Stimulated activated CD8-positive, alpha-beta memory T cell treated with anti-CD3 and anti-CD28 coated beads, Interleukin-2, amount 100 ng/mL, for 48 hours (primary cell): ENCODE results near the gene DDX17.
A peak's percentile ranks its signal among the peaks of the same experiment; 100 is the strongest.

ENCODE experiments used
- DNase-seq, 2 donors: peaks; one replicate each; pipeline ENCODE4 v3.0.0-alpha.2; 2020; ENCODE audit warnings: low read depth in 2 of 2

Gene DDX17

DNA sequence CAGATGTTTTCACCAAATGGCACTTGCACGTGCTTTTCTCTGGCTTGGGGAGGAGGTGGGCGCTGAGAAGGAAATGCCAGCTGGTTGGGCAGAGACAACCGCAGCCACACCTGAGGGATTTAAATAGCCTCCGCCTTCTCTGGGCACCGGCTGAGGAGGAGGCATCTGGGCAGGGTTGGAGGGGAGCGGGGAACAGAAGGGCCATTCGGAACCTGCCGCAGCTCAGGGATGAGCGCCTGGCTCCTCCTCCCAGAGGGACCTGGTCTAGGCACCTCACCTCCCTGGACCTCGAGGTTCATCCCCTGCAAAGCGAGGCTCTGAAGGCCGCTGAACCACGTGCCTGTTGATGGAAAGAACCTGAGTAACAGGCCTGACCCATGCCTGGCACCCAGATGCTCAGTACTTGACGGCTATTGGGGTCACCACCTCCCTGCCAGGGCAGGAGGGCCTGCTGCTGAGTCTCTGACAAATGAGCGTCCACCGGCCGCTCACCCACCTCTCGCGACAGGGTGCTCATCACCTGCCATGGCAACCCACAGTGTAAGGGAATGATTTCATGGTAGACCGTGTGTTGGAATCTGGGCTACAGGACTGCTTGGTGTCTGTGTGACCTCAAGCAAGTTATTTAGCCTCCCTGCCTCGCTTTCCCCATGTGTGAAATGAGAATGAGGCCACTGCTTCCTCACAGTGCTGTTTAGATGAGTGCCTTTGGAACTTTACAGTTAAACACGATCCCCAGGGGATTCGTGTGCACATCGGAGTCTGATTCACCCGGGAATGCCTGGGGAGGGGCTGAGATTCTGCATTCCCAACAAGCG, 40.2 kb downstream of the DDX17 start:
- DNase-seq, result no peak

DNA sequence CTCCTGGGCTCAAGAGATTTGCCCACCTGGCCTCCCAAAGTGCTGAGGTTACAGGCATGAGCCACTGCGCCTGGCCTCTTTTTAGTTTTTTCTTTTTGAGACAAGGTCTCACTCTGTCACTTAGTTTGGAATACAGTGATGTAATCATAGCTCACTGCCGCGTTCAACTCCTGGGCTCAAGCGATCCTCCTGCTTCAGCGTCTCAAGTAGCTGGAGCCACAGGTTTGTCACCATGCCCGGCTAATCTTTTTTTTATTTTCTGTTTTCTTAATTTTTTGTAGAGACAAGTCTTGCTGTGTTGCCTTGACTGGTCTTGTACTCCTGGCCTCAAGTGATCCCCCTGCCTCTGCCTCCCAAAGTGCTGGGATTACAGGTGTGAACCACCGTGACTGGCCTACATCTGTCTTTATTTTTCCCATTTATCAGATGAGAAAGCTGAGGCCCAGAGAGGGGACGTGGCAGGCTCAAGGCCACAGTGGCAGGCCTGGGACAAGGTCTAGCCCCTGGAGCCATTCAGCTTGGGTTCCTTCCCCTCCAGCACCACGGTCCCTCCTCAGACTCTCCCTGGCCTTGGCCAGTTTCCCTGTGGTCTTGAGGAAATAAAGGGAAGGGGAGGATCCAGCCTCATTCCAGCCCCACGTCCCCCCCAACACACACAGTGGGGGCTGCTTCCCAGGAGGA, 41.0 kb downstream of the DDX17 start:
- no peak for DNase-seq

DNA sequence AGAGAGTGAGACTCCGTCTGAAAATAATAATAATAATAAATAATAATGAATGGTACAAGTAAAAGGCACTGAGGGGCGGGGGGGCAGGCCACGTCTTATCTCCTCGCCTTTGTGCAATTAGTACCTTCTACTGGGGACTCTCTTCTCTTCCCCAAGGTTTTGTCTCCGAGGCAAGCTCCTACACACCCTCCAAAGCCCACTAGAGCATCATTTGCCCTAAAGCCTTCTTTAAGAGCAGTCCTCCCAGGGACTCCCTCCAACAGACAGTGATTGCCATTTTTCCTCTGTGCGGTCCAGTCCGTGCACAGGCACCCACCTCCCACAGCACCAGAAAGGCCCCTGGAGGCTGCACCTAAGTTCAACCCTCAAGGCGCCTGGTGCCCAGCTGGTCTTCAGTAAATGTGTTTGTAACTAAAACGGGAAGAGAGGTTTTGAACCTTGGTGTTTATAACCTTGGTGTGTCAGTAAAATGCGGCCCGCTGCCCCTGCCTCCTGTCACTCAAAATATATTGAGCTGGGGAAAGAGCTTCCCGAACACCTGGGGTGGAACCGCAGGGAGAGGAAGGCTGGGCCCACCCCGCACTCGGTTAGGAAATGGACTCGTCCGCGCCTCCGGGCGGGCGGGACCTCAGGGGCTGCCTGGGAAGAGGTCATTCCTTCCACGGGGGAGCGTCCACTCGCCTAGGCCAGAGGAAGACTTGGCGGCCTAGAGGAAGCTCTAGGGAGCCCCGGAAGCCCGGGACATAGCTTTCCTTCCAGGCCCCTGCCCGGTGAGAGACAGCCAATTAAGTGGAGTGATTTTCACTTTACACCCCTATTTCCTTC, 42.9 kb downstream of the DDX17 start:
- DNase-seq, result no peak

DNA sequence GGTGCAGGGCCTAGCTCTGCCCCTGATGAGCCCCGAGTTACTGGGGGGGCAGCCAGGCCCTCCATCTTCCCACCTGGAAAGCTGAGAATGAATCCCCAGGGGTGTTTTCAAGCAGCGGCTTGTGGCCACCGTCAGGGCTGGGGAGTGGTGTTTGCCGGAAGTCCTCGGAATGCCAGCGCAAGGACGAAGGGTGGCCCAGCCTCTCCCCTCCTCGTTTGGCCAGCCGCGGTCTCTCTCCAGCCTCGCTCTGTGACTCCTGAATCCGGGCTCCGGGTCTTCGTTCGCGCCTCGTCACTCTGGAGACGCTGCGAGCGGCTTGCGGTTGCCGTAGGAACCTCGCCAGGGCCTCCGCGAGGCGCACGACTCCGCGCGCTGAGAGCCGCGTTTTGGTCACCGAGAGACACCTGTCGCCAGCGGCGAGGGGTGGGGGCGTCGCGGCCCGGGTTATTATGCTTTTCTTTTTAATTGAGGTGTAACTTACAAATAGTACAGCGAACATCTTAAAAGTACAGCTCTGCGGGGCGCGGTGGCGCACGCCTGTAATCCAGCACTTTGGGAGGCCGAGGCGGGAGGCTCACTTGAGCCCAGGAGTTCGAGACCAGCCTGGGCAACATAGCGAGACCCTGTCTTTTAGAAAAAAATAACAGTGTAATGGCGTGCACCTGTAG, 44.6 kb downstream of the DDX17 start:
- DNase-seq, result peak; percentile 57 to 58

DNA sequence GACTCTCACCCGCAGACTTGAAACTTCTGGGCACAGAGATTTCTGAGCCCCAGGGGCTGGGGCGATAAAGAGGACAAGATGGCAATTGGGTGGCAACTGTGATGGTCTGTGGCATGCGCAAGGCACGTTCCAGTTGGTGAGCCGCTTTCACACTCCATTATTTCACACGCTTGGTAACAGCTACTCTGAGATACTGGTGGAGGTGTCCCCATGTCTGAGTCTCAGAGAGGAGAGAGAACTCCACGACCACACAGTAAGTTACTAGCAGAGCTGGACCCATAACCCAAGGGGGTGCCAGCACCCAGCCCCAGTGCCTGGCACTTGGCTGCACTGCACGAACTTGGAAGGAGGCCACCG, 45.1 kb downstream of the DDX17 start:
- DNase-seq, result no peak

DNA sequence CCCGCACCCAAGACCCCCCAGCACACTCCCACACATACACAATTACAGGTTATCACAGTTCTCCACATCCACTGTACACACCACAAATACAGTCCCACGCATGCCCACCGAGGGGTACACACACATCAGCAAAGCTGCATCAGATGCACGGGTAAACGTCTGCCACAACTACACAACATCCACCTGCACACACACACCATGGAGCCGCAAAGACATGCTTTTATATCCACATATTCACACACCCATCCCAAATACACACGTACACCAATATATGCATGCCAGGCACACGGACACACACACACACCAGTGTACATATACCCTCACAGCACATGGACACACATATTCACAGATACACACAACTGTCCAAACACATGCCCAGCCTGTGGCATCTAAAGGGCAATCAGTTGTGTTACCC, 45.7 kb downstream of the DDX17 start:
- DNase-seq, result no peak

DNA sequence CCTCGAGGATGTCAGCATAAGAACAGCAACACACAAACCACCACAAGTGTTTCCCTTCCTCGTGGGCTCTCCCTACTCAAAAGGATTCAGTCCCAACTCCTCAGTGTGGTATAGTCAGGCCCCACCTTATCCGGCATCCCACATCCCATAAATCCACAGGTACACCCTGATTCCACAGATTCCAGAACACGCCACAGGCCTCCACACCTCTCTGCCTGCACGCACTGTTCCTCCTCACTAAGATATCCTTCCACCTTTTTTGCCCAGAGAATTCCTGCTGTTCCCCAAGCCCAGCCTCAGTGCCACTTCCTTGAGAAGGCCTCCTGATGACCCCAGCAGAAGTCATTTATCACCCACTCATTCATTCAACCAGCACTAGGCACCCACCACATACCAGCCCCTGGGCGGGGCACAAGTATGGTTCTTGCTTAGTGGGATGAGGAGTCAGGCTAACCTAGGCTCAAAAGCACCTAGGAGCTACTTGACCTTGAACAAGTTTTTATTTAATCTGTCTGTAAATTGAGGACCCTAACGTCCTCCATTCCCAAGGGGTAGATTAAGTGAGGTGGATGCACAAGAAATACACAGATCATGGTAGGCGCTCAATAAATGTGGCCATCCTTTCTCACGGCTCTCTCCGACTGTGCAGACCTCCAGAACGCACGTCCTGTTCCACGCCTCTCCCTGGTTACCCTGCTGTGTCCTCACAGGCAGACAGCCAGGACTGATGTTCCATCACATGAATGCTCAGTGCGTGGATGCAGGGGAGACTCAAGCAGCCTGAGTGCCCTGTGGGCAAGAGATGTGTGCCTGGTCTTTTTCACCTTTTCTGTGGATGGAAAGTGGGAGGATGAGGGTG, 49.0 kb downstream of the DDX17 start:
- DNase-seq, result no peak

DNA sequence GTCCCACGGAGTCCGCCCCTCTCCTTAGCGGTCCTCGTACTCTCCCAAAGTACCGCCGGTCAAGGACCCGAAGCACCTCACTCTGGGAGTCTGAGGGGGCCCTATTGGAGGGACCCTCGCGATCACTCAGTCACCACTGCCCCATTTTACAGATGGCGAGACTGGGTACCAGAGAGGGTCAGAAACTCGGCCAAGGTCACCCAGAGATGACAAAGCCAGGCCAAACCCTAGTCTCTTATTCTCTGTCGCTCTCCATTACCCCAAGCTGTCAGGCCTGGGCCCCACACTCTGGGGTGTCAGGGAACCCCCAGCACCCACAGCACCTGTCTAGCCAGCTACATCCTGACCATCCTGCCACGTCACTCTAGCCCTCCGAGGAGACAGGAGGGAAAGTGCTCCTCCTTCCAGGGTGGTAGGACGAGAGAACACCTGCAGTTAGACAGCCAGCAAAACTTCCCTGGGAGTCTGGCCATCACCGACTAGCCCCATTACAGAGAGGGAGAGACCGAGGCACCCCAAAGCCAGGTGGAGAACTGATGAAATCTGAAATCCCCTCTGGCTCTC, 49.8 kb downstream of the DDX17 start:
- no peak for DNase-seq

DNA sequence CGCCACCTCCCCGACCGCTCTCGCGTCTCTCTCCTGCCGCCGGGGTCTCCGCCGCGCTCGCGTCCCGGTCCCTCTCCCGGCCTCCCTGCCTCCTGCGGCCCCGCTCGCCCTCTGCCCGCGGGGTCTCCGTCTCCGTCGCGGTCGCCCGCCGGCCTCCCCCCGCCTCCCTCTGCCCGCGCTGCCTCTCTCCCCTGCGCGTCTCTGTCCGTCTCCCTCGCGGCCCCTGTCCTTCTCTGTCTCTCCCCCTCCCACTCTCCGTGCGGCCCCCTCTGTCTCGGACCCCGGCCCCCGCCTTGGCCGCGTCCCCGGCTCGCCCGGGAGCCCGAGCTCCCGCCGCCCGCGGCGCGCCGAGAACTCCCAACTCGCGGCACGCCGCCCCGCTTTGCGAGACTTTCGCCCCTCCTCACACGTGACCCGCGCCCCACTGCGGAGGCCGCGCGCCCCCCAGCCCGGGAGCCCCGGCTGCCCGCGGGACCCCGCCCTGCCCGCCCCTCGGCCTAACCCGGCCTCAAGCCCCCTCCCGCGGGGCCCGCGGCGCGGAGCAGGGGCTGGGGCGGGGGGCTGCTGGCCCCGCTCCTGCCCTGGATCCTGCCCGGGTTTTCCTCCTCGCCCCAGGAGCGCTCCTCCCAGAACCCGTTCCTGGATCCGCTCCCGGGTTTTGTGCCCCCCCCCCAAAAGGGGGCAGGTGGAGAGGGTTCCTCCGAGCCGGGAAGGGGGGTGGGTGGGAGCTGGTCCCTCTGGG, 50.4 kb downstream of the DDX17 start:
- no peak for DNase-seq

DNA sequence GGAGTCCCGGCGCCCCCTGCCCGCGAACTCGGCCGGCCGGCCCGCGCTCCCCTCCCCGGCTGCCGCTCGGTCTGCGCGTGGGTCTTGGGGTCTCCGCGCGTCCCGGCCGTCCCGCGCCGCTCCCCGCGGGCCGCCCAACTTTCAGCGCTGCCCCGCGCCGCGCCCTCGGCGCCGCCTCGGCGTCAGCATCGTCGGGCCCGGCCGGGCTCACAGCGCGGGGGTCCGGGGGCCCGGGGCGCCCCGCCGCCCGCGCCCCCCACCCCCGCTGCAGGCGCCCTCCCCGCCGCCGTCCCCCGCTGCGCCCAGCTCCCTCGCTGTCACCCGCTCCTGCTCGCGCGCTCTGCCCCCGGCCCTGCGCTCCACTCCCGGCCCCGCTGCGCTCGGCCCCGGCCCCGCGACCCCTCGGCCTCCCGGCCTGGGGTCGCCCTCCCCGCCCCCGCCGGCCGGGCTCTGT, 51.0 kb downstream of the DDX17 start, which contains the start of gene KCNJ4:
TSS of gene KCNJ4 (minus strand) at position 124 of the 454 bp plus-strand sequence. CDS start 27,067 bp downstream, outside the sequence.
- DNase-seq, result no peak

DNA sequence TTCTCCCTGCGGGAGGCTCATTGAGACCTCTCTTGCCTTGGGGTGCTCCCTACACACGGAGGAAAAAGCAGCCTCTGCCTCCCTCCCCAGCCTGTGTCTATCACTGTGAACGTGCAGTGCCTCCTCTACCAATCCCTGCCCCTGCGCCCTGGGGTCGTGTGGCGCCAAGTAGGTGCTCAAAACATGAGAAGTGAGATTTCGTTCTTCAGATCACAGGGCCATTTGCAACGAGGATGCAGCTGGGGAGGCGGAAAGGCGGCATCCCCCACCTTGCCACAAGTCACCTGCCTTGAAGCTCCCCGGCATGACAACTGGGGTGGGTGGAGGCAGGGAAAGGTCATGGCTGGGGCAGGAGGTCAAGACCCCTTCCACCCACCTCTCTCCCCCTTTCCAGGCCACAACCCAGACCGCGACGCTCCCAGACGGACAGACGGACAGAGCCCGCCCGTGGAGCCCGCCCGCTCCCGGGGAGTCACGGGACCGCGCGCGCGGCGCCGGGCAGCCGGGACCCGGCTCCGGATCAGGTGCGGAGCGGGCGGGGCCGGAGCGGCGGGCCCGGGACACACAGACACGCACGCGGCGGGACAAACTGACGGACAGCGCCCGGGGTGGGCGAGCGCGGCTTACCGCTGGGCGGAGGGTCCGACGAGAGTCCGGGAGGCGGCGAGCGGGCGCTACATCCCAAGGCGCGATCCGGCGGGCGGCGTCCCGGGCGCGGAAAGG, 51.6 kb downstream of the DDX17 start:
- no peak for DNase-seq

DNA sequence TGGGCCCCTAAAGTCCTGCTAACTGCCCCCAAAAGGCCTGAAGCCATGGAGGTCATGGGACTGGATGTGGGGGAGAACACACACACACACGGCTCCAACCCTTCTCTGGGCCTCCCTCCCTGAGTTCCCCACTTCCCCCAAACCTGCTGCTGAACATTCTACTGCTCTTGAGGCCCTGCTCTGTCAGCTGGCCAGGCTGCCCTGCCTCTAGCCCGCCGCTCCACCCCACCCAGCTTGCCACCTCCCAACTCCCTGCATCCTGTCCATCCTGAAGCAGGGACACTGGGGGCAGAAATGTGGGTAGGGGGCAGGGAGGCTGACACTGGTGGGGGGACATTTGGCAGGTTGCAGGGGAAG, 52.1 kb downstream of the DDX17 start:
- no peak for DNase-seq

DNA sequence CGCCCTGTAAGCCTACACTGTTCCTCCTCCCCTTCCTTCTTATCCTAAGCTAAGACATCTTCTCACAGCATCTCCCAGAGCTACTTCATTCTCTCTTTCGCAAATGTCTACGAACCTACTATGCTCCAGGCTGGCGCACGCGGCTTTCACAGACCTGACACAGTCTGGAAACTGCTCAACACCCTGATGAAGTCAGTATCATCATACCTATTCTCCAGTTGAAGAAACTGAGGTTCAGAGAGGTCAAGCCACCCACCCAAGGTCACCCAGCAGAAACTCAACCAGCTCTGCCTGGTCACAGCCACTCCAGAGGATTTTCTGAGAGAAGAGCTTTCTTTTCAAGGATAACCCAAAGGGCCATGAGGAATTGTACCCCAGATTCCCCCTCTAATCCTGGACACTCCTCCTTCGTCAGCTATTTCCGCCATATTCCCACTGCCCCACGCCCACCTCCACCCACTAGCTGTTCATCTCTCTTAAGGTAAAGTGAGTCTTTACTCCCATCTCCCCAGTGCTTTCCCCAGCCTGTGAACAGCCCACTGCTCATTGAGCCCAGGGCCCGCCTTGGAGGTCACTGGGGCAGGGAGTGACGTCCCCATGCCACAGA, 52.9 kb downstream of the DDX17 start:
- DNase-seq, result no peak

DNA sequence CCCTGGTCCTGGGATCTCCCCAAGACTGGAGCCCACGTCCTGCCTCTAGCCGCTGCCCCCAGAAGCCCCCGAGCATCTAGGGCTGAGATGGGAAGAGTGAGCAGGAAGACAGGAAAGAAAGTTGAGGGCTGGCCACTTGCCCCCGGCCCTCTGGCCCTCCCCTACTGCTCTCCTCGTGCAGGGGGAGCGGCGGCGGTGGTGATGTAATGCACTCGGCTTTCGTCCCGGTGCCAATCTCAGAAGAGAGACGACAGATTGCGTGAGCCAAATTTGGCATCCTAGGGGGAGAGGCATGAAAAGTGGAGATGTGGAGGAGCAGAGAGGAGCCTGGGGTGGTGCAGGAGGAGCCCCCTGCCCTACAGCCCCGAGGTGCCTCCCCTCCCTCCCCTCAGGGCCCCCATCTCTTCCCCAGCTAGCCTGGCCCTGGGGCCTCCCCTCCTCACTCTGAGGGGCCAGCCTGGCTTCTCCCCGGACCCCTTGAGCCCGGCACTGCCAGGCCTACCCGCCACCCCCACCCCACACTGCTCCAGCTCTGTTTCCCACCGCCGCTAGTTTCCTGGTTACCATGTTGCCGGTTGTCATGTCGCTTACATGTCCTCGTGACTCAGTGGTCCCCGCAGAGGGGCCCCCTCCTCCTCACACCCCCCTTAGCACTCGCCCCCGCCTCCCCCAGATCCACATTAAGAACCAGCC, 53.6 kb downstream of the DDX17 start:
- no peak for DNase-seq

DNA sequence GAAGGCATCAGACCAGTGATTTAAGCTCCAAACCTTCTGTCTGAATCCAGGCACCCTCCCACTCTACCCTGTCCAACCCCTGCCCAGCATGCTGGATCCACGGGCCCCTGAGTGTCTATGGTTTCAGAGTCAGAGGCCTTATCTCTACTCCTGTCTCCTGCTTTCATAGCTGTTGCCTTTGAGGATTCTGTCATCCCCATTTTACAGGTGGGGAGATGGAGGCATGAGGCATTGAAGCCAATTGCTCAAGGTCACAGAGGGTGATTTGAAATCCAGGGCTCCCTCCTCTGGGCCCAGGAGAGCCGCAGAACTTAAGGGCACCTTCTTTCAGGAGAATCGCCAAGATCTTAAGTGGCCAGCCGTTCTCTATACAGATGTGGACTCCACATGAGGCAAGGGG, 54.2 kb downstream of the DDX17 start:
- DNase-seq, result no peak

DNA sequence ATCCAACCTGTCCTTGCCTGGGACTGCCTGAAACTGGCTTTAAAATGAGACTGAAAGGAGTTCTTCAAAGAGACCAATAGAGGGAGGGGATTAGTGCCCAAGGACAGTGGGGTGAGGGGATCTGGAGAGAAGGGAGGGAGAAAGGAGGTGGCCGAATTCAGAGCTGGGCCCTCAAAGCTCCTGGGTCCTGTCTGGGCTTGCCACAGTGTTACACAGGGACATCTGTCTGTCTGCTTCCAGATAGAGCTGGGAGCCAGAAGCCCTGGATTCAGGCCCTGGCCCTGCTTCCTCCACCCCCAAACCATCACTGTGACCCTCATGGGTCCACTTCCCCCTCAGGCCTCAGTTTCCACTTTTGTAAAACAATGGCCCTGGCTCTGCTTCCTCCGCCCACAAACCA, 54.7 kb downstream of the DDX17 start:
- DNase-seq, result no peak

DNA sequence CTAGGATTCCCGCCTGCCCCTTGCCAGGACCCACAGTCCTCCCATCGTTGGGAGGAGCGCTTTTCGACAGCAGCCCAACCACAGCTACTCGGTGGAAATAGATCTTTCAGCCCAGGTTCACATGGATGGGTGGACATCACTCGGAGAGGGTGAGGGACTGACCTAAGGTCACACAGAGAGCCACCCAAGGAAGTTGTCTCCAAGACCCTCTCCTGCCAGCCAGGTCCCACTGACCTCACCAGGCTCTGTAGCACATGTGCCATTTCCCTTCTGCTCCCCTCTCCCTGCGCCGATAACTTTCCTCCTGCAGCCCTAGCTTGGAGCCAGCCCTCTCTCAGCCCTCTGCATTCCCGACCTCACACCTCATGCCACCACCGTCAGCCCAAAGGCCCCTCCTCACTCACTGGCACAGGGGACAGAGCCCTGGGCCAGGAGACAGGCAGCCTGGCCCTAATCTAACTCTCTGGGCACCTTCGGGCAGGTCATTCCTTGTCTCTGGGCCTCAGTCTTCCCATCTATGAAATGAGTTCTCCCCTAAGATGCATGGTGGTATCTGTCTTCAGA, 55.8 kb downstream of the DDX17 start:
- DNase-seq, result no peak

DNA sequence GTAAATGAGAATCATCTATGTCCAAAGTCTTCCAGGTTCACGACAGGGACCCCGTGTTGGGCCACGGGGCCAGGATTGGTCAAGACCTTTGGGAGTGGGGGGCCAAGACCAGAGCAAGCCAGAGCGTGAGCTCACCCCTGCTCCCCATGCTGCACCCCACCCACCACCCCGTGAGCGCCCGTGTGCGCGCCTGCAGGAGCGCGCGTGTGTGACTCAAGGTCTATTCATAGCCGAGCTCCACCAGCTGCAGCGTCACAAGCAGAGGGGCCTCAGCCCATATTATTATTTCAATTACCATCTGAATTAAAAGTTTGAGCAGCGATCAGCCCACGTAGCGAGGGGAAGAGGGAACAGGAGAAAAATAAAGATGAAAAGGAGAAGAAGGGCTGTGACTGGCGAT, 56.3 kb downstream of the DDX17 start:
- DNase-seq, result no peak
